GM12872 (cell line): ENCODE results near the gene SH3RF2.

Experiments used
- CTCF ChIP-seq: IDR thresholded peaks from 3 replicates; pipeline ENCODE4 v1.5.1; 2011; ENCODE audit warnings: low read depth, mild to moderate bottlenecking, low read length, moderate library complexity; ENCODE audit not compliant: insufficient read depth

Gene SH3RF2

GRCh38 chr5:145922059-145922458, 14.3 kb upstream of the SH3RF2 start:
- no peak for TF ChIP-seq CTCF

- TF ChIP-seq CTCF = no peak
These were observed 13.0 kb upstream of the SH3RF2 start for GRCh38 chr5:145923405-145923804.

GRCh38 chr5:145924849-145925248, 11.5 kb upstream of the SH3RF2 start:
- TF ChIP-seq CTCF = no peak

GRCh38 chr5:145925353-145925752, 11.0 kb upstream of the SH3RF2 start:
- no peak for TF ChIP-seq CTCF

- TF ChIP-seq CTCF = no peak
These were observed 10.6 kb upstream of the SH3RF2 start for GRCh38 chr5:145925803-145926202.

- TF ChIP-seq CTCF = no peak
These were observed 4.7 kb upstream of the SH3RF2 start for GRCh38 chr5:145931718-145932117.

- TF ChIP-seq CTCF = no peak
These were observed 2.1 kb upstream of the SH3RF2 start for GRCh38 chr5:145934276-145934675.
